Activated T-cell treated with anti-CD3 and anti-CD28 coated beads, Interleukin-2, amount 50 U/mL, for 72 hours (primary cell): ENCODE data around the gene DNAJC15. TPM values are rescaled to one million over a fixed set of nuclear protein-coding genes. Genes with fewer than 3 reads are reported as not detected.
A peak's percentile ranks its signal among the peaks of the same experiment; 100 is the strongest.
"Not testable (repeated sequence)": the region's sequence is repeated elsewhere in the genome, so short reads cannot be mapped to it uniquely, and the experiment has no call there.

ENCODE experiments used
- ATAC-seq, 2 donors: fragments of 150-1000 bp; cut with Tn5 transposase; replicated peaks in 1 of 2; 2 replicates each; pipeline ENCODE4 v1.10.0; 2021; ENCODE audit warnings: moderate library complexity in 2 of 2, mild to moderate bottlenecking in 1 of 2
- DNase-seq, 2 donors: peaks; one replicate each; pipeline ENCODE4 v3.0.0; 2021 to 2022; ENCODE audit warnings: mixed read lengths in 1 of 2
- H3K27ac Mint-ChIP-seq: one replicate; pipeline ENCODE4 v1.8.0; 2022; ENCODE audit warnings: mild to moderate bottlenecking, moderate library complexity, mixed read lengths
- H3K27me3 Mint-ChIP-seq: one replicate; pipeline ENCODE4 v1.8.0; 2022; ENCODE audit warnings: low read depth, mixed read lengths
- H3K36me3 Mint-ChIP-seq, 2 donors: one replicate each; pipeline ENCODE4 v1.8.0; 2022; ENCODE audit warnings: mixed read lengths in 2 of 2, mild to moderate bottlenecking in 1 of 2; ENCODE audit not compliant: insufficient read depth in 2 of 2
- H3K4me1 Mint-ChIP-seq: one replicate; pipeline ENCODE4 v1.8.0; 2022; ENCODE audit warnings: low read depth, mixed read lengths
- H3K4me3 Mint-ChIP-seq, 2 donors: one replicate each; pipeline ENCODE4 v1.8.0; 2022; ENCODE audit warnings: mild to moderate bottlenecking in 2 of 2, mixed read lengths in 2 of 2, moderate library complexity in 2 of 2
- H3K9me3 Mint-ChIP-seq, 2 donors: one replicate each; pipeline ENCODE4 v1.8.0; 2022; ENCODE audit warnings: mixed read lengths in 2 of 2
- total RNA-seq, 2 donors: library from RNA; stranded (reverse); gene quantifications; one replicate each; pipeline ENCODE4 v1.2.3, GENCODE V29; 2022

The DNAJC15 gene
- total RNA-seq, 2 donors from 2014 or later: 20.2 to 23.5 TPM

DNA sequence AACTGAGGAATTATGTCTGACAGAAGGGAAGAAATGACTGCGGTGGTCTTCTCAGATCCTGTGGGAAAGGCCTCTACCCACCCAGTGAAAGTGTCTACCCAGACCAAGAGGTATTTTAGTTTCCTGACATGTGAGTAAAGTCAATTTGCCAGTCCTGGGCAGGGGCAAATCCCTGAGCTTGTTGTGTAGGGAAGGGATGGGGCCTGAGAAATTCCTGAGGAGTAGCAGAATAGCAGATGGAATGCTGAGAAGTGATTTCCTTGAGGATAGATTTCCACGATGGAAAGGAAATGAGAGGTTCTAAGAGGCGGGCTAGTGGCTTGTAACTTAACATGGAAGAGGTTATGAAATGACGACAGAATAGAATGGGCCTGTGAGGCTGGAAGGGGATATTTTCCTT is 37.4 kb downstream of the DNAJC15 start:
- not testable (repeated sequence) for DNase-seq, H3K27me3 Mint-ChIP-seq, H3K36me3 Mint-ChIP-seq, H3K4me3 Mint-ChIP-seq, H3K27ac Mint-ChIP-seq, H3K9me3 Mint-ChIP-seq, ATAC-seq
- peaks cover 24% of the 10 kb centered on the region for H3K4me1 Mint-ChIP-seq

DNA sequence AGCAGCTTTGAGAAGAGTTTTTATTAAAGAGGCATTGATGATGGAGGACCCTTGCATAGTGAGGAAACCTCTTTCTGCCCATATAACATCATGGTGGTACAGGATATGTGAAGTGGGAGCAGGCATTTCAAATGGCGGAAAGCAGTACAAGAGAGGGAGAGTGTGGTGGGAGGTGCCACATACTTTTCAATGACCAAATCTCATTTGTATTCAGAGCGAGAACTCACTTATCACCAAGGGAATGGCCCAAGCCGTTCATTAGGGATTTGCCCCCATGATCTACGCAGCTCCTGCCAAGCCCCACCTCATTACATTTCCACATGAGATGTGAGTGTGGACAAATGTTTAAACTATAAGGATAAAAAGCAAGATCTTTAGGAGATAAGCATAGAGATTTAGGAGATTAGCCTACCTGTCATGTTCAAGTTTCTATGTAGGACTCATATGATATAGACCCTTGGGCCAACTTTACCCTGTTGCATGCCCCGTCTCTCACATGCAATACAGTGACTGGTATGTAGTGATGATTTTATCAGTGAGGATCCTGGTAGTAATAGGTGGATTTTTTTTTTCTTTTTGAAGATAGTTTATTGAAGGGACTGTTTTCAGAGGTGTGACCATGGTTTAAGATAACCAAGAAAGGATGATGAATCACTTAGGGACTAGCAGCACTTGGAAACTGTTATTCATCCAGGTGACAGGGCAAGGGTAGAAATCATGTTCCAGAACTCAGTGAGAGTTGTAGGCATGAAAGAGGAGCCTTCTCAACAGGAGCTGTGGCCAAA is 38.3 kb downstream of the DNAJC15 start:
- DNase-seq (peak; percentile 22 to 26), ATAC-seq (peak; percentile 81 to 83)
- Mint-ChIP-seq H3K9me3 (no peaks in the 10 kb centered on the region), H3K4me1 (peaks cover 24% of the 10 kb centered on the region), H3K4me3 (peak overlapping the region in 1 of 2 donors; percentile 46), H3K36me3 (peaks cover 0 to 8% of the 10 kb centered on the region in 2 donors), H3K27ac (peak overlapping the region; percentile 59), H3K27me3 (no peaks in the 10 kb centered on the region)

DNA sequence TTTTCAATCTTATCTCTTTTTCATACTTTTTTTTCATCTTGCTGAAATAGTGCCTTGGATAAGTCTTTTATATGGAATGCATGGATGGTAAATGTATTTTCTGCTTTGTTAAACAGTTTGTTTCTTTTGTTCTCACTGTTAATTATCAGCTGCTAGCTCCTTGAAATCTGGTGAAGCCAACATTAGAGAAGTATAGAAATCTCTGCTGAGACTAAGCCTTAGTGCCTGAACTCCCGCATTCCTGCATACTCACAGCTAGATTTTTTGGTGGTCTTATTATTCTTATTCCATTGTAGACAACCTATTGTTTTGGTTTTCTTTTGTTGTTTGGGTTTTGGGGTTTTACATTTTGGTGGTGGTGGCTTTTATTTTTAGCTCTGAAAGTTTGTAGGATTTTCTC is 48.4 kb downstream of the DNAJC15 start:
- Mint-ChIP-seq H3K27me3 (no peaks in the 10 kb centered on the region), H3K4me1 (peaks cover 17% of the 10 kb centered on the region), H3K27ac (no peak overlapping the region), H3K36me3 (peaks cover 0 to 3% of the 10 kb centered on the region in 2 donors), H3K4me3 (no peak overlapping the region), H3K9me3 (no peaks in the 10 kb centered on the region)
- no peak for DNase-seq
- ATAC-seq: no peak

DNA sequence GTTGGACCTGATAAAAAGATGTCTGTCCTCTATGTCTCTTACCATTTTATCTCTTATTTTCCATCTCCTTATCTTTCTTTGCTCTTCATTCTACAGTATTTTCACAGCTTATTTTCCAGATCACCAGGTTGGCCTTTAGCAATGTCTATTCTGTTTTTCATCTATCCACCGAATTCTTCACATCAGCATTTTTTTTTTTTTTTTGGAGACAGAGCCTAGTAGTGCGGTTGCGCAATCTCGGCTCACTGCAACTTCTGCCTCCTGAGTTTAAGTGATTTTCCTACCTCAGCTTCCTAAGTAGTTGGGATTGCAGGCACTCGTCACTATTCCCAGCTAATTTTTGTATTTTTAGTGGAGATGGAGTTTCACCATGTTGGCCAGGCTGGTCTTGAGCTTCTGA is 49.0 kb downstream of the DNAJC15 start:
- H3K4me3 Mint-ChIP-seq: no peak overlapping the region
- no peak for ATAC-seq
- H3K9me3 Mint-ChIP-seq: no peaks in the 10 kb centered on the region
- H3K27me3 Mint-ChIP-seq: no peaks in the 10 kb centered on the region
- peaks cover 17% of the 10 kb centered on the region for H3K4me1 Mint-ChIP-seq
- peaks cover 0 to 3% of the 10 kb centered on the region in 2 donors for H3K36me3 Mint-ChIP-seq
- DNase-seq: no peak
- H3K27ac Mint-ChIP-seq: no peak overlapping the region

DNA sequence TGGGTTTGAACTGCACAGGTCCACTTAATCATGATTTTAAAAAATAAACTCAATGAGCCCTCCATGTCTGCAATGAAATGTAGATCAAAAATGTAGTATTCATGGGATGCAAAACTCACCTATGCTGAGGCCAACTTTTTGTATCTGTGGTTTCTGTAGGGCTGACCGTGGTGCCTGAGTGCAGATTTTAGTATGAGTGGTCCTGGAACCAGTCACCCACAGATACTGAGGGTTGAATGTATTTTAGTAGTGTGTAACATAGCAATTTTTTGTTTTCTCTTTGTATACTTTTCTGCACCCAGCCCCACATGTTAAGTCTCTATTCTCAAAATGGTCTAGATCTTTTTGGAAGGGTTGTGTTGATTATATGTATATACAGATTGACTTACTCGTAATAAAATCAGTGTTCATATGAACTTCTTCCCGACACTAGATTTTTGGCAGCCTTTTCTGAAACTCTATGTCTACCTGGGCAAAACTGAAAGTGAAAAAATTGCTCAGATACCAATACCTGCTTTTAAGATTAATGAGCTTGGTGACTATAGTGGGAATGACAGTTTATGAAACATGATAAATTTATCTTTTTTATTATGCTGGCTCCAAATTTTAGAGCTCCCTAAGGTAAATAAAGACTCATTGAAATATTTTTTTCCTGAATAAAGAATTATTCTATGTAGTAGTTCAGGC is 51.6 kb downstream of the DNAJC15 start:
- ATAC-seq: peak; percentile 82 to 91
- peaks cover 31% of the 10 kb centered on the region for H3K4me1 Mint-ChIP-seq

DNA sequence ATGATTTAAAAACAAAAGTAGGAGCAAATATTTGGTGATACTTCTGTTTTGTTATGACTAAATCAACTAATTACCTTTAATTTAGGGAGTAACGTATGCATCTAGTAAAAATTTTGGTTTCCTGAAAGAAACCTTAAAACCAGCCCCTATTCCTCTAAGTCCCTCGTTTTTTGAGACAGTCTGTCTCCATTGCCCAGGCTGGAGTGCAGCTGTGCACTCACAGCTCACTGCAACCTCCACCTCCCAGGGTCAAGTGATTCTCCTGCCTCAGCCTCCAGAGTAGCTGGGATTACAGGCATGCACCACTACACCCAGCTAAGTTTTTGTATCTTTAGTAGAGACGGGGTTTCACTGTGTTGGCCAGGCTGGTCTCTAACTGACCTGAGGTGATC is 52.1 kb downstream of the DNAJC15 start:
- peaks cover 3 to 13% of the 10 kb centered on the region in 2 donors for H3K36me3 Mint-ChIP-seq
- peaks cover 31% of the 10 kb centered on the region for H3K4me1 Mint-ChIP-seq
- not testable (repeated sequence) for H3K27me3 Mint-ChIP-seq, ATAC-seq, DNase-seq, H3K9me3 Mint-ChIP-seq, H3K27ac Mint-ChIP-seq
- H3K4me3 Mint-ChIP-seq: peak overlapping the region; percentile 10 to 40

More for the DNA sequence above, 51.6 kb downstream of the DNAJC15 start:
- H3K4me3 Mint-ChIP-seq: peak overlapping the region in 1 of 2 donors; percentile 36
- H3K36me3 Mint-ChIP-seq: peaks cover 0 to 9% of the 10 kb centered on the region in 2 donors
- peak; percentile 6 to 29 for DNase-seq
- no peaks in the 10 kb centered on the region for H3K9me3 Mint-ChIP-seq
- H3K27ac Mint-ChIP-seq: no peak overlapping the region
- H3K27me3 Mint-ChIP-seq: no peaks in the 10 kb centered on the region

DNA sequence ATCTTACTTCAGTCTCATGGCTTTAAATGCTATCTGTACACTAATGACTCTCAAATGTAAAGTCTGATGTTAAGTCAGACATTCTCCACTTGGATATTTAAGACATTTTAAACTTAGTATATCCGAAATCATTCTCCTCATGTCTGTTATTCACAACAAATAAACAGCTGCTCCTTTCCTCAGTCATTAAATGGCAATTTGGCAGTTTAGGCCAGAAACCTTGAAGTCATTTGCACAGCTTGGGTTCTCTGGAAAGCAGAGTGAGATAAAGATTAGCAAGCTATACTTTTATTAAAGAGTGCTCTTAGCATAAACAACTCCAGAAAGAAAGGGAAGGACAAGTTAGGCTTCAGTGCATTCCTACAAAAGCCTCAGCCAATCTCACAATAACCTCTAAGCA is 53.7 kb downstream of the DNAJC15 start:
- H3K4me3 Mint-ChIP-seq: no peak overlapping the region
- no peak overlapping the region for H3K27ac Mint-ChIP-seq
- peaks cover 0 to 3% of the 10 kb centered on the region in 2 donors for H3K9me3 Mint-ChIP-seq
- ATAC-seq (no peak), DNase-seq (no peak)
- H3K4me1 Mint-ChIP-seq: peaks cover 37% of the 10 kb centered on the region
- H3K27me3 Mint-ChIP-seq: no peaks in the 10 kb centered on the region
- H3K36me3 Mint-ChIP-seq: peaks cover 5 to 21% of the 10 kb centered on the region in 2 donors

DNA sequence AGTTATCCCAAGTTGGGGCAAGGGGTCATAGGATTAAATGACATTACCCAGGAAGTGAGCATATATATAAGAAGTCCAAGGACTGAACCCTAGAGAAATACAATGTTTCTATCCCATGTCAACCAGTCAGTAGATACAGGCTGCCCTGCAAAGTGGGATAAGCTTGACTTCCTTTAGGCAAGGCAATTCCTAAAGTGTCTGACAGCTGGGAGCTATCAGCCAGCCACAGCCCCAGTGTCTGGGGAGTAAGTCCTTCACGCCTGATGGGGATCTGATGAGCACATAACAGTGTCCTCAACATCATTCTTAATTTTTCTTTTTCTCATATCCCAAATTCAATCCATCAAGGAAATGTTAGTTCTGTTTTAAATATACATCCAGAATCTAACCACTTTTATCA is 54.1 kb downstream of the DNAJC15 start:
- DNase-seq (no peak), ATAC-seq (no peak)
- peaks cover 5 to 21% of the 10 kb centered on the region in 2 donors for H3K36me3 Mint-ChIP-seq
- H3K4me1 Mint-ChIP-seq: peaks cover 37% of the 10 kb centered on the region
- no peaks in the 10 kb centered on the region for H3K27me3 Mint-ChIP-seq
- H3K9me3 Mint-ChIP-seq: peaks cover 0 to 3% of the 10 kb centered on the region in 2 donors
- H3K27ac Mint-ChIP-seq: no peak overlapping the region
- no peak overlapping the region for H3K4me3 Mint-ChIP-seq

GRCh38 chr13:43077906-43078305 is 54.5 kb downstream of the DNAJC15 start:
- ATAC-seq (no peak), DNase-seq (no peak)
- H3K27me3 Mint-ChIP-seq: no peaks in the 10 kb centered on the region
- no peak overlapping the region for H3K4me3 Mint-ChIP-seq
- H3K27ac Mint-ChIP-seq: peak overlapping the region; percentile 8
- peaks cover 37% of the 10 kb centered on the region for H3K4me1 Mint-ChIP-seq
- H3K9me3 Mint-ChIP-seq: peaks cover 0 to 3% of the 10 kb centered on the region in 2 donors
- H3K36me3 Mint-ChIP-seq: peaks cover 5 to 20% of the 10 kb centered on the region in 2 donors

- DNase-seq (no peak), ATAC-seq (peak; percentile 60 to 62)
- H3K4me1 Mint-ChIP-seq: peaks cover 37% of the 10 kb centered on the region
- H3K9me3 Mint-ChIP-seq: peaks cover 0 to 3% of the 10 kb centered on the region in 2 donors
- H3K27me3 Mint-ChIP-seq: no peaks in the 10 kb centered on the region
- H3K4me3 Mint-ChIP-seq: no peak overlapping the region
- peaks cover 5 to 19% of the 10 kb centered on the region in 2 donors for H3K36me3 Mint-ChIP-seq
- H3K27ac Mint-ChIP-seq: peak overlapping the region; percentile 26
These were observed 55.0 kb downstream of the DNAJC15 start for GRCh38 chr13:43078399-43078798.

DNA sequence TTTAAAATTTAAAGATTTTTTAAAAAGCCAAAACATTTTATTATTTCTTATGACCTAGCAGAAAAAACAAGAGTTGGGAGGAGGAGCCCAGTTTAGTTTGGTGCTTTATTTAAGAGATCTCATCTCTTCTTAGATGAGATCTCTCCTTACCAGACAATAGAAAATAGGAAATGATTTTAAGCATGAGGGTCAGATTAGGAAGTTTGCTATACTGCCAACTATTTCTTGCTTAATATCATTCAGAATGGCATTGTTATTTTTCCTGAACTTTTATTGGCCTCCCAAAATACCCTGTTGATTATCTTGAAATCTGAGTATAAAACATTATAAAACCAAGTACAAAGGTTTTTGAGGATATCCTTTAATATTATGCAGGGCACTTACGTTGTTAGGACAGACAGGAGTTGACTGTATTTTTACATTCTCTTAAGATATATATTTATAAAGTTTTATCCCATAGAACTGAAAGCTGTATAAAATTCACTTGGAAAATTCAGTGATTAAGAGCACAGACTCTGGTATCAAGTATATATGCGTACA is 56.1 kb downstream of the DNAJC15 start:
- peaks cover 5 to 19% of the 10 kb centered on the region in 2 donors for H3K36me3 Mint-ChIP-seq
- H3K4me1 Mint-ChIP-seq: peaks cover 37% of the 10 kb centered on the region
- no peak overlapping the region for H3K4me3 Mint-ChIP-seq
- H3K27me3 Mint-ChIP-seq: no peaks in the 10 kb centered on the region
- H3K27ac Mint-ChIP-seq: no peak overlapping the region
- no peak for DNase-seq
- no peak for ATAC-seq
- H3K9me3 Mint-ChIP-seq: peaks cover 0 to 3% of the 10 kb centered on the region in 2 donors

GRCh38 chr13:43080199-43080598 is 56.8 kb downstream of the DNAJC15 start:
- Mint-ChIP-seq H3K27ac (no peak overlapping the region), H3K4me3 (no peak overlapping the region), H3K9me3 (peaks cover 0 to 3% of the 10 kb centered on the region in 2 donors), H3K27me3 (no peaks in the 10 kb centered on the region), H3K36me3 (peaks cover 5 to 19% of the 10 kb centered on the region in 2 donors), H3K4me1 (peaks cover 31% of the 10 kb centered on the region)
- ATAC-seq: no peak
- DNase-seq: no peak

- H3K4me3 Mint-ChIP-seq: no peak overlapping the region
- ATAC-seq (no peak), DNase-seq (no peak)
- H3K36me3 Mint-ChIP-seq: peaks cover 5 to 18% of the 10 kb centered on the region in 2 donors
- H3K27ac Mint-ChIP-seq: no peak overlapping the region
- peaks cover 0 to 3% of the 10 kb centered on the region in 2 donors for H3K9me3 Mint-ChIP-seq
- no peaks in the 10 kb centered on the region for H3K27me3 Mint-ChIP-seq
- H3K4me1 Mint-ChIP-seq: peaks cover 20% of the 10 kb centered on the region
These were observed 58.5 kb downstream of the DNAJC15 start for GRCh38 chr13:43081866-43082265.
